G401 (cell line): ENCODE measurements around the gene ZBTB40. TPM values are rescaled to one million over a fixed set of nuclear protein-coding genes. Genes with fewer than 3 reads are reported as not detected.

Experiments
- DNase-seq: peaks from one replicate; pipeline ENCODE4 v3.0.0-alpha.2; 2015; ENCODE audit warnings: low spot score
- in situ Hi-C: cut with HindIII; loops from 2 replicates; pipeline ENCODE4 v1.10.0; 2016; ENCODE audit warnings: low sequenced_read_pairs, mixed read lengths
- total RNA-seq: library from RNA; depleted of rRNA; stranded (reverse); fragments of >200 nt; shearing (Covaris generic); gene quantifications from 2 replicates; pipeline ENCODE4 v1.2.3, GENCODE V29; 2014

Gene ZBTB40
- total RNA-seq, 1 experiment from 2014 or later = 9.8 TPM

- in situ Hi-C loops = no loop called here
- DNase-seq = peak; percentile 3
Observed at GRCh38 chr1:22418933-22419382, 32.7 kb upstream of the ZBTB40 start.

GRCh38 chr1:22420455-22421053 lies 31.1 kb upstream of the ZBTB40 start:
- peak; percentile 72 for DNase-seq
- in situ Hi-C loops = no loop called here

GRCh38 chr1:22426781-22427180 lies 24.9 kb upstream of the ZBTB40 start:
- in situ Hi-C loops = no loop called here
- DNase-seq = no peak

- in situ Hi-C loops = no loop called here
- peak; percentile 19 for DNase-seq
Observed at GRCh38 chr1:22428672-22429071, 23.0 kb upstream of the ZBTB40 start.

GRCh38 chr1:22431965-22432364 lies 19.7 kb upstream of the ZBTB40 start:
- no peak for DNase-seq
- in situ Hi-C loops = no loop called here

GRCh38 chr1:22434717-22435116 lies 16.9 kb upstream of the ZBTB40 start:
- in situ Hi-C loops = no loop called here

GRCh38 chr1:22436948-22437347 lies 14.7 kb upstream of the ZBTB40 start:
- in situ Hi-C loops = no loop called here
- no peak for DNase-seq

More at GRCh38 chr1:22434717-22435116, 16.9 kb upstream of the ZBTB40 start:
- DNase-seq = no peak

GRCh38 chr1:22437573-22437972 lies 14.1 kb upstream of the ZBTB40 start:
- no peak for DNase-seq
- in situ Hi-C loops = no loop called here

GRCh38 chr1:22440582-22440981 lies 11.1 kb upstream of the ZBTB40 start:
- in situ Hi-C loops = no loop called here
- DNase-seq = no peak

- DNase-seq = no peak
- in situ Hi-C loops = no loop called here
Observed at GRCh38 chr1:22442212-22442894, 9.3 kb upstream of the ZBTB40 start.

- in situ Hi-C loops = no loop called here
- DNase-seq = no peak
Observed at GRCh38 chr1:22443332-22443731, 8.3 kb upstream of the ZBTB40 start.

GRCh38 chr1:22444856-22445255 lies 6.8 kb upstream of the ZBTB40 start:
- DNase-seq = no peak
- in situ Hi-C loops = no loop called here

- in situ Hi-C loops = no loop called here
- DNase-seq = no peak
Observed at GRCh38 chr1:22447621-22448111, 4.0 kb upstream of the ZBTB40 start.

GRCh38 chr1:22449636-22450035 lies 2.0 kb upstream of the ZBTB40 start:
- no peak for DNase-seq
- in situ Hi-C loops = no loop called here

GRCh38 chr1:22450351-22451021 lies 1.2 kb upstream of the ZBTB40 start:
- in situ Hi-C loops = no loop called here
- no peak for DNase-seq

GRCh38 chr1:22452481-22452957 lies 868 bp downstream of the ZBTB40 start:
- in situ Hi-C loops = no loop called here
- DNase-seq = peak; percentile 76

GRCh38 chr1:22453181-22453580 lies 1.5 kb downstream of the ZBTB40 start:
- in situ Hi-C loops = no loop called here
- no peak for DNase-seq

- DNase-seq = no peak
- in situ Hi-C loops = no loop called here
Observed at GRCh38 chr1:22454476-22455056, 2.9 kb downstream of the ZBTB40 start.

- DNase-seq = peak; percentile 28
- in situ Hi-C loops = no loop called here
Observed at GRCh38 chr1:22457345-22457744, 5.7 kb downstream of the ZBTB40 start.

- DNase-seq = peak; percentile 54
- in situ Hi-C loops = no loop called here
Observed at GRCh38 chr1:22457836-22458235, 6.2 kb downstream of the ZBTB40 start.
